ENCODE data around the gene CCDC60. TPM values are rescaled to one million over a fixed set of nuclear protein-coding genes. Genes with fewer than 3 reads are reported as not detected.

Gene CCDC60
- polyA plus RNA-seq, 3 donors: 0.12 to 0.16 TPM; not detected in 1

DNA sequence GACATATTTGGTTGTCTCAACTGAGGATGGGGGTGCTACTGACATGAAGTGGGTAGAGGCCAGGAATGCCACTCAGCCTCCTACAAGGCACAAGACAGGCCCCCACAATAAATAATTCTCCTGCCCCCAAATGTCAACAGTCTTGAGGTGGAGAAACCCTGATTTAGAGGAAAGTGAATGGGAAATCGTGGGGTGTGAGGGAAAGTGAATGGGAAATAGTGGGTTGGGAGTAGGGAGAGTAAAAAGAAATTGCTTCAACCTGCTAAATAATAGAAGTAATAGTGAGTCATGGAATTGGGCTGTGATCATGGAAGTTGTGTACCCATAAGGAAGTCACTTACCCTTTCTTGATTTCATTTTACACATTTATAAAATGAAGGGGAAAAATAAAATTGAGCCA is 242.4 kb downstream of the CCDC60 start:
- DNase-seq (ENCODE audit: extremely low read depth in 1 of 11, low read depth in 9 of 11, low spot score in 4 of 11): no peak

DNA sequence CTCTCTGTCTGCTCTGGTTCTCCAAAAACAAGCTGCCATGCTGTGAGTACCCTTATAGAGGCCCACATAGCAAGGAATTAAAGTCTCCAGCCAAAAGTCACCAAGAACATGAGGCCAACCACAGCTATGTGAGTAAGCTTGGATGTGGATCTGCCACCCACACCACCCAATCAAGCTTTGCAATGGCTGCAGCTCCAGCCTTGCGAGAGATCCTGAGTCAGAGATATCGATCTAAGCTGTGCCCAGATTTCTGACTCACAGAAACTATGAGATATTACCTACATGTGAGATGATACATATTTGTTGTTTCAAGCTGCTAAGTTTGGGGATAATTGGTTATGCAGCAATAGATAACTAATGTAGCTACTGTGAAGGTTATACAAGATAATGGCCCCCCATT is 243.6 kb downstream of the CCDC60 start:
- DNase-seq (ENCODE audit: extremely low read depth in 1 of 11, low read depth in 9 of 11, low spot score in 4 of 11): no peak

DNA sequence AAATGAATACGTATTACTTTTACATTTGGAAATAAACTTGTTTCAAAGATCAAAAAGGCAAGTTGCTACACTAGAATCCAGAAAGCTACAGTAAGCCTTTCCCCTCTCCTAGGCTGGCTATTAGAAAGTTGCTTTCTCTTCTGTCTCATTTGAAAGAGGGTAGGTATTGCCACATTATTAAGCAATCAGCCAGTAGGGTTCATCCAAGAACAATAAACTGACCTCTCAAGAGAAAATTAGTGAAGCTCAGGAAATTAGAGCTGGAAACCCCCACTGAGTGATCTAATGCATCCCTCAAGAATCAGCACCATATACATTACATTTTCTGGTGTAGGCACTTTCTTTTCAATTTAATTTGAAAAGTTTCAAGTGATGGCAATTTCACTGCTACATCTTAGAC is 254.6 kb downstream of the CCDC60 start:
- no peak for DNase-seq (ENCODE audit: extremely low read depth in 1 of 11, low read depth in 9 of 11, low spot score in 4 of 11)

DNA sequence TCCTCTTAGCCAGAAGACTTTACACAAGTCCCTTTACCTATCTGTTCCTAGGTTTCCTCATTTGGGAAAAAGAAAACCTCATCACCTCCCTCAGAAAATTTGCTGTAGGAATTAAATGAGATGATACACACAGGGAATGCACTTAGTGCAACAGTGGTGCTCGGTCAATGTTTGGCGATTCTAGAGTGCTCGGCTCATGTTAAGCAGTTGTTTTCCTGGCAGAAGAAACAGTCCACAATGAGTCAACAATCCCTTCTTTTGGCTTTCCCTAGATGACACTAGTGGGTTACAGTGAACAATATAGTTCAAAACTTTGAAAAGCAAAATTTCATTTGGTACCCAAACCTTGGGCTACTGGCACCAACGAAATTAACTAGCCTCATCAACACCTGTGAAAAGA is 255.1 kb downstream of the CCDC60 start:
- DNase-seq (ENCODE audit: extremely low read depth in 1 of 11, low read depth in 9 of 11, low spot score in 4 of 11): no peak

Other genes with a start within 250 kb of the CCDC60 start
- 1 to 10 TPM; 5.7 to 6.0 (median 5.8) TPM for gene HSPB8, start 155.8 kb upstream of the CCDC60 start, polyA plus RNA-seq (ENCODE audit: insufficient read length in 3 of 3)